Left lung (tissue), 10 donors: ENCODE measurements around the gene PRKD1. TPM values are rescaled to one million over a fixed set of nuclear protein-coding genes. Genes with fewer than 3 reads are reported as not detected.

ENCODE experiments used
- ATAC-seq: fragments of 200-7000 bp; cut with Tn5 transposase; one replicate; pipeline ENCODE4 v1.9.1; 2020; ENCODE audit warnings: moderate library complexity
- DNase-seq, 4 donors: peaks; one replicate each; pipeline ENCODE4 v3.0.0-alpha.2; 2013 to 2020
- H3K27ac ChIP-seq, 2 donors: fragments of 200-600 bp; sonication (generic) in 1 of 2; one replicate each; pipeline versions ENCODE4 v1.5.0 to v1.8.0; 2020 to 2021
- H3K27me3 ChIP-seq, 2 donors: fragments of 200-600 bp; sonication (generic) in 1 of 2; one replicate each; pipeline versions ENCODE4 v1.5.0 to v1.8.0; 2020 to 2021
- H3K36me3 ChIP-seq, 2 donors: fragments of 200-600 bp; sonication (generic) in 1 of 2; one replicate each; pipeline versions ENCODE4 v1.5.0 to v1.8.0; 2020 to 2021
- H3K4me1 ChIP-seq, 2 donors: fragments of 200-600 bp; one replicate each; pipeline ENCODE4 v1.8.0; 2021
- H3K4me3 ChIP-seq, 2 donors: fragments of 200-600 bp; sonication (generic) in 1 of 2; one replicate each; pipeline versions ENCODE4 v1.5.0 to v1.8.0; 2020 to 2021; ENCODE audit warnings: mild to moderate bottlenecking in 1 of 2
- H3K9me3 ChIP-seq, 2 donors: fragments of 200-600 bp; sonication (generic) in 1 of 2; one replicate each; pipeline versions ENCODE4 v1.5.0 to v1.8.0; 2020 to 2021
- intact Hi-C, 2 donors: fragments of 100-400 bp; cut with DNase I; formaldehyde crosslinking; loops; one replicate each; pipeline versions ENCODE4 v1.11.2 to v1.14.2; 2022
- polyA plus RNA-seq, 6 donors: library from polyadenylated mRNA; unstranded; fragments of 120-200 nt; gene quantifications; one replicate each; pipeline ENCODE4 v1.2.1, GENCODE V29; 2013; ENCODE audit not compliant: insufficient read length in 6 of 6
- total RNA-seq, 2 donors: library from RNA; stranded (reverse); fragmentation: NEBNext Ultra II Directional; extraction: Animal tissue kit (Norgen Biotek cat#: 25700); gene quantifications; one replicate each; pipeline ENCODE4 v1.2.1, GENCODE V29; 2021
- TF ChIP-seq, protein P1 (sequence below), 2 donors: fragments of 200-600 bp; sonication (generic) in 1 of 2; IDR thresholded peaks; one replicate each; pipeline versions ENCODE4 v1.5.0 to v1.8.0; 2021; ENCODE audit warnings: antibody characterized with exemption in 2 of 2
- donor health status: DM: no; HTN: yes; CAD: no.
- donor health status: DM: no; HTN: no; CAD: no.

The PRKD1 gene
- total and polyA plus RNA-seq, 8 donors, result 13.6 to 35.1 (median 23.0) TPM

DNA sequence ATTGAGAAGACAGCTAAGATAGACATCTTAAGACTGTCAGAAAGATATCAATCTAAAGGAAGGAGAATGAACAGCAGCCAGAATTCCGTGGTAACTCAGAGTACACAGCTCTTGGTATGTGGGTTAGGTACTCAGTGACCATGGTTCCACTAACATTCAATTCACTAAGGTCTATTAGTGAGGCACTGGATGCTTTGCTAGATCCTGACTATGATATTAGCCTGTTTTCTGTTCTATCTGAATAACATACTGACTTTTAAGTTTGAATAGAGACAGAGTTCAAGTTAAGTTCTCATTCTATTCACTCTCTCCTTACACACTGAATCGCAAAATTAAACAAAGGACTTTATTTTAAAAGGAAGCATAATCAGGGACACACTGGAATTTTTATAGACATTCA is 106.4 kb downstream of the PRKD1 start:
- DNase-seq (no peak), ATAC-seq (no peak)
- TF ChIP-seq, protein P1, sequence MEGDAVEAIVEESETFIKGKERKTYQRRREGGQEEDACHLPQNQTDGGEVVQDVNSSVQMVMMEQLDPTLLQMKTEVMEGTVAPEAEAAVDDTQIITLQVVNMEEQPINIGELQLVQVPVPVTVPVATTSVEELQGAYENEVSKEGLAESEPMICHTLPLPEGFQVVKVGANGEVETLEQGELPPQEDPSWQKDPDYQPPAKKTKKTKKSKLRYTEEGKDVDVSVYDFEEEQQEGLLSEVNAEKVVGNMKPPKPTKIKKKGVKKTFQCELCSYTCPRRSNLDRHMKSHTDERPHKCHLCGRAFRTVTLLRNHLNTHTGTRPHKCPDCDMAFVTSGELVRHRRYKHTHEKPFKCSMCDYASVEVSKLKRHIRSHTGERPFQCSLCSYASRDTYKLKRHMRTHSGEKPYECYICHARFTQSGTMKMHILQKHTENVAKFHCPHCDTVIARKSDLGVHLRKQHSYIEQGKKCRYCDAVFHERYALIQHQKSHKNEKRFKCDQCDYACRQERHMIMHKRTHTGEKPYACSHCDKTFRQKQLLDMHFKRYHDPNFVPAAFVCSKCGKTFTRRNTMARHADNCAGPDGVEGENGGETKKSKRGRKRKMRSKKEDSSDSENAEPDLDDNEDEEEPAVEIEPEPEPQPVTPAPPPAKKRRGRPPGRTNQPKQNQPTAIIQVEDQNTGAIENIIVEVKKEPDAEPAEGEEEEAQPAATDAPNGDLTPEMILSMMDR (IDR thresholded peaks at IDR 0.05), result no peak
- Histone ChIP-seq H3K4me3 (no peak overlapping the region), H3K4me1 (peaks cover 8 to 15% of the 10 kb centered on the region in 2 donors), H3K36me3 (no peaks in the 10 kb centered on the region), H3K9me3 (no peaks in the 10 kb centered on the region), H3K27ac (no peak overlapping the region), H3K27me3 (no peaks in the 10 kb centered on the region)
- intact Hi-C loops, result no loop called here

DNA sequence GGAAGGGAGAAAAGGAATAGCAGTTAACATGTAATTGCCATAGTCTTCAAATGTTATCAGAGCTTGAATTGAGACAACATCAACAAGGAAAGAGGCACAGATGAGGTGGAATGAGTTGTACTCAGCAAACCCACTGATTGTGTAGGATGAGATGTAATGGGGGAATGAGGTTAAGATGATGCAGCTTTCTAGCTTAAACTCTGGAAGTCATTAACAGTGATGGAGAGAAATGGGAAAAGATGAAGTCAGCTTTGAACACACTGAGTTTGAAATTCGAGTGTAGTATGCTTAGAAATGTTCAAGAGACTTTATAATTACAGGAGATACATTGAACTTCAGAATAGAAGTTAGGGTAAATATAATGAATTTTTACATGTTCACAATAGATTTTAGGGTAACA is 106.9 kb downstream of the PRKD1 start:
- TF ChIP-seq, protein P1 (IDR thresholded peaks at IDR 0.05), result no peak
- H3K4me3 ChIP-seq, result no peak overlapping the region
- intact Hi-C loops, result no loop called here
- no peak for ATAC-seq
- H3K9me3 ChIP-seq, result no peaks in the 10 kb centered on the region
- no peaks in the 10 kb centered on the region for H3K36me3 ChIP-seq
- DNase-seq, result no peak
- H3K4me1 ChIP-seq, result peaks cover 8 to 15% of the 10 kb centered on the region in 2 donors
- H3K27ac ChIP-seq, result no peak overlapping the region
- H3K27me3 ChIP-seq, result no peaks in the 10 kb centered on the region

DNA sequence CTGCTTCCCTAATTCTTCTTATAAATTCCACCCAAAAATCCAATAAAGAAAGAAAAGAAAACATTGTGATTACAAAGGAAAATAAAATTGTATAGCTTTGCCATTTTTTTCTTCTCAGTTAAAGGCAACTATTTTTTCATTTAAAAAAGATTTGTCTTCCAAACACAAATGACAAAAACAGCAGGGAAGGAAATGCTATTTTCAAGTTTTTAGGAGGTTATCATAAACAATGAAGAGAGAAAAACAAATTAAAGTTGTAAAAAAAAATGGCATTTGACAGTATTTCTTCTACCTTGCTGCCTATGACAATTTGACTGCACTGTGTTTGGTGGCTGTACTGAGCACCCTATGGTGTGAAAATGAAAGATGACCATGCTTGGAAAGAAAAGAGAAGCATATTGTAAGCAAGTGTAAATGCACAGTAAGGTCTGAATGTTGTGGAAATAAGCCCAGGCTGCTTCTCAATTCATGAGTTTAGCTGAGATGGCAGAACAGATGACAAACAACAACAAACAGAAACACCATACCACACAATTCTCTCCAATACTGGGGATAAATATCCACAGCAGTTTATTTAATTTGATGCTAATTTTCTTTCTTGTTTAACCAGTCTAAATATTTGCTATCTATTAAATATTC is 109.8 kb downstream of the PRKD1 start:
- Histone ChIP-seq H3K27me3 (no peaks in the 10 kb centered on the region), H3K4me1 (peaks cover 8 to 15% of the 10 kb centered on the region in 2 donors), H3K27ac (no peak overlapping the region), H3K4me3 (no peak overlapping the region), H3K9me3 (no peaks in the 10 kb centered on the region), H3K36me3 (no peaks in the 10 kb centered on the region)
- no peak for DNase-seq
- TF ChIP-seq, protein P1 (IDR thresholded peaks at IDR 0.05), result no peak
- no peak for ATAC-seq
- intact Hi-C loops, result no loop called here

DNA sequence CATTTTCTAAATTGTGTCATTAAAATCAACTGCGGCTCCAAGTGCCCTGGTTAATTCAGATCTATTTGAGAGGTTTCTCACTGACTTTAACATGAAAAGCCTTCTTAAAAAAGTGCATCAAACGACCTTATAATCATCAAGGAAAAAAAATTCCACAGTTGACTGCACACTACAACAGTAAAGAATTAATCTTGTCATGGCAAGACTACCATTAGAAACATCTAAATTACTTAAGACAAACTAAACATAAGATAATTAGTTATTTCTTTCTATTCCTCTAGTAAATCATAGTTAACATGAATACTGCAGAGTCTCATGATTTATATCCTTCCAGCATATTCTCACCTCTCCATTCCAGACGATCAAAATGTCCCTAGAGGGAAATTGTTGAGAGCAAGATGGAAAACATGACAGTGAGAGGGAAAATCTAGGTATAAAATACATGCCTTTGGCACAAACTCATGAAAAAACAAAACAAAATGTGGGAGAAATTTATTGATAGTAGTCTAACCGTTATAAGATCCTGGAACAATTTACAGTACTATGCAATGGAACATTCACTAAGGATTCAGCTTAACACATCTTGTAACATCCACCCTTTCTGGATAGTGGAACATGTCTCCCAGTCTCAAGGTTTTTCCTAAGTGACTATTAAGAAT is 112.5 kb downstream of the PRKD1 start:
- ATAC-seq (no peak), DNase-seq (no peak)
- Histone ChIP-seq H3K4me3 (no peak overlapping the region), H3K27ac (no peak overlapping the region), H3K9me3 (peaks cover 0 to 2% of the 10 kb centered on the region in 2 donors), H3K27me3 (no peaks in the 10 kb centered on the region), H3K4me1 (peaks cover 1 to 3% of the 10 kb centered on the region in 2 donors), H3K36me3 (no peaks in the 10 kb centered on the region)
- TF ChIP-seq, protein P1 (IDR thresholded peaks at IDR 0.05), result no peak
- intact Hi-C loops, result no loop called here

DNA sequence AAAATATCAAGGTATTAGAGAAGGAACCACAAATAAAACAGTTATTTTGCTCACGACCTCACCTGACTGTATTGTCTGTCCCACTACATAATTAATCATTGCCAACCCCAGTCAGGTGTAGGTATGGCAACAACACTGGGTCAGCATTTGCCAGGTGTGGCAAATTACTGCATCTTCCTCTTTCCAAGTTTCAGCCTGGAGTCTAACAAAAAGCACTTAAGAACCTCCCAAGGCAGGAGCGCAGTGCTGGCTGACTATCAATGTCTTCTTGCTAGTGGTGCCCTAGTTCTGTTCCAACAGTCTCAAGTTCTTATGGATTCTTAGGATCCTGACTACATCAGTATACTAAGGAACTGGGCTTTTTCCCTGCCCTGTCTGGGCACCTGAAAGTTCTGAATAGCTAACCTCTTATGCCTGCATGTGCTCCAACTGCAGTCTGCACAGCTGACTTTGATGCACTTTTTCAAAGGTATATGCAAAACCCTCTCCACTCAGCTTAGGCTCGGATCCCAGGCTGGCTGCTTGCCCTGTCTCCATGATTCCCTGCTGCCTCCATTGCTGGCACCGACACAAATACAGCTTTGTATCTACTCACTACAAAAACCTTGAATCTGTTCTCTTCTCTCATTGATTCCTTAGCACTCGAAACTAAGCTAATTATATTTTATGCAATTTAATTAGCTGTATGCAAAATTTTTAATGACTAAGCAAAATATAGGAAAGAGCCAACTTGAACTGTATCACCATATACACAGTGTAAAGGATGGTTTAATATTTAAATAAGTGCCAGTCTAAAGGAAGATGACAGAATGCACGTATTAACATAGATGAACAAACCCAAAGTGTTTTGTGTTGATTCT is 113.3 kb downstream of the PRKD1 start:
- Histone ChIP-seq H3K27ac (no peak overlapping the region), H3K4me3 (no peak overlapping the region), H3K27me3 (no peaks in the 10 kb centered on the region), H3K4me1 (peaks cover 3 to 8% of the 10 kb centered on the region in 2 donors), H3K36me3 (no peaks in the 10 kb centered on the region), H3K9me3 (peaks cover 0 to 2% of the 10 kb centered on the region in 2 donors)
- TF ChIP-seq, protein P1 (IDR thresholded peaks at IDR 0.05), result no peak
- intact Hi-C loops, result no loop called here
- DNase-seq (peak in 1 of 4 donors; percentile 39), ATAC-seq (peak; percentile 56)
